HepG2 (cell line): ENCODE measurements around the gene FIGNL1. TPM values are rescaled to one million over a fixed set of nuclear protein-coding genes. Genes with fewer than 3 reads are reported as not detected.

Experiments used
- ATAC-seq: fragments of 200-7000 bp; cut with Tn5 transposase; 3 replicates; pipeline ENCODE4 v1.9.1; 2020; ENCODE audit warnings: mild to moderate bottlenecking, moderate library complexity
- BruUV-seq: library from RNA; stranded (reverse); fragments of 400-500 nt; replicated peaks from 2 replicates; lab custom pipeline; 2021; lab: Mats Ljungman, UMichigan
- CTCF ChIA-PET: fragments of 300-600 bp; formaldehyde crosslinking; extraction: SDS; loops from one replicate; lab custom pipeline; 2021; ENCODE audit warnings: low total read pairs, inconsistent platforms, low intra/inter-chr PET ratio; lab: Yijun Ruan, JAX
- POLR2A ChIA-PET: fragments of 350-600 bp; sonication (Branson Sonifier 250); formaldehyde crosslinking; loops from one replicate; lab custom pipeline; 2020; ENCODE audit warnings: antibody characterized with exemption, inconsistent platforms; lab: Yijun Ruan, JAX
- DNase-seq: peaks from one replicate; pipeline ENCODE4 v3.0.0-alpha.2; 2015; ENCODE audit warnings: low spot score
- FAIRE-seq: peaks from 3 replicates; lab custom pipeline; 2011; peaks lifted over from hg19 to GRCh38; lab: Jason Lieb, UNC
- H2AFZ ChIP-seq: one replicate; pipeline ENCODE4 v1.6.1; 2011; ENCODE audit warnings: low read length, inconsistent platforms
- H3K27ac ChIP-seq: fragments of 300-600 bp; 3 replicates; pipeline ENCODE4 v1.8.0; 2011; ENCODE audit warnings: mixed run types, mild to moderate bottlenecking, mixed read lengths, low read length, inconsistent platforms; ENCODE audit not compliant: insufficient read depth; ENCODE audit errors: extremely low read length
- H3K27me3 ChIP-seq, 2 experiments: fragments of 200-600 bp in 1 of 2; 2 replicates in 1 of 2; 3 replicates in 1 of 2; pipeline versions ENCODE4 v1.6.0 to v1.8.0; 2011; ENCODE audit warnings: low read length in 2 of 2, mild to moderate bottlenecking in 2 of 2, moderate library complexity in 2 of 2, inconsistent platforms in 1 of 2; ENCODE audit not compliant: insufficient read depth in 2 of 2, control insufficient read depth in 1 of 2
- H3K36me3 ChIP-seq, 2 experiments: fragments of 200-600 bp in 1 of 2; replicated peaks in 1 of 2; 2 replicates in 1 of 2; 3 replicates in 1 of 2; pipeline versions ENCODE4 v1.5.1 to v1.8.0; 2011; ENCODE audit warnings: low read length in 2 of 2, inconsistent platforms in 1 of 2; ENCODE audit not compliant: insufficient read depth in 2 of 2, control insufficient read depth in 1 of 2
- H3K4me1 ChIP-seq: 2 replicates; pipeline ENCODE4 v1.5.1; 2012; ENCODE audit warnings: low read length, inconsistent platforms; ENCODE audit not compliant: insufficient read depth
- H3K4me2 ChIP-seq: 2 replicates; pipeline ENCODE4 v1.6.0; 2011; ENCODE audit warnings: low read depth, low read length, inconsistent platforms
- H3K4me3 ChIP-seq, 3 experiments: fragments of 200-600 bp in 1 of 3; sonication (generic), shearing (Covaris generic) in 1 of 3; replicated peaks in 1 of 3; 2 replicates each; pipeline ENCODE4 v1.5.1; 2011 to 2016; ENCODE audit warnings: low read length in 3 of 3, inconsistent platforms in 2 of 3, low read depth in 2 of 3, mild to moderate bottlenecking in 2 of 3, control low read depth in 1 of 3, mixed read lengths in 1 of 3; ENCODE audit not compliant: insufficient read depth in 1 of 3
- H3K79me2 ChIP-seq: one replicate; pipeline ENCODE4 v1.6.1; 2011; ENCODE audit warnings: low read length, inconsistent platforms; ENCODE audit not compliant: insufficient read depth
- H3K9ac ChIP-seq: 2 replicates; pipeline ENCODE4 v1.6.0; 2011; ENCODE audit warnings: mild to moderate bottlenecking, low read depth, low read length, inconsistent platforms; ENCODE audit not compliant: insufficient read depth
- H3K9me3 ChIP-seq: 2 replicates; pipeline ENCODE4 v1.5.1; 2012; ENCODE audit warnings: mild to moderate bottlenecking, low read length
- H4K20me1 ChIP-seq: 2 replicates; pipeline ENCODE4 v1.6.0; 2011; ENCODE audit warnings: inconsistent platforms, mild to moderate bottlenecking, low read length, moderate library complexity; ENCODE audit not compliant: insufficient read depth
- CBFB ChIP-seq: sonication (generic); formaldehyde crosslinking; IDR thresholded peaks from 2 replicates; pipeline ENCODE4 v1.4.0; 2020; ENCODE audit warnings: missing genetic modification reagents
- CREB1 ChIP-seq, 2 experiments: fragments of 450-650 bp in 1 of 2; IDR thresholded peaks; 2 replicates each; pipeline ENCODE4 v1.6.1; 2016 to 2017; ENCODE audit warnings: control low read depth in 1 of 2, mild to moderate bottlenecking in 1 of 2, missing compliant biosample characterization in 1 of 2, missing genetic modification characterization in 1 of 2
- KDM2A ChIP-seq: sonication (generic); formaldehyde crosslinking; IDR thresholded peaks from 2 replicates; pipeline ENCODE4 v1.4.0; 2020; ENCODE audit warnings: low read depth, missing genetic modification reagents, borderline replicate concordance
- MNT ChIP-seq: fragments of 450-650 bp; IDR thresholded peaks from 2 replicates; pipeline ENCODE4 v1.6.1; 2016
- MTA3 ChIP-seq: sonication (generic); formaldehyde crosslinking; IDR thresholded peaks from 2 replicates; pipeline ENCODE4 v1.4.0; 2020; ENCODE audit warnings: missing genetic modification reagents
- MXD3 ChIP-seq: IDR thresholded peaks from 2 replicates; pipeline ENCODE4 v1.6.1; 2016; ENCODE audit warnings: mild to moderate bottlenecking, missing biosample characterization, missing genetic modification reagents
- MYC ChIP-seq: sonication (generic); formaldehyde crosslinking; IDR thresholded peaks from 2 replicates; pipeline ENCODE4 v1.9.0; 2021; ENCODE audit warnings: missing genetic modification reagents, borderline replicate concordance
- NFE2L2 ChIP-seq: fragments of 150-350 bp; IDR thresholded peaks from 2 replicates; pipeline ENCODE4 v1.6.1; 2014; ENCODE audit warnings: low read length
- RNF2 ChIP-seq: fragments of 450-650 bp; conservative IDR thresholded peaks from 2 replicates; pipeline ENCODE4 v1.6.1; 2016; ENCODE audit warnings: low read depth
- SMAD3 ChIP-seq: sonication (generic); formaldehyde crosslinking; IDR thresholded peaks from 2 replicates; pipeline ENCODE4 v1.4.0; 2020; ENCODE audit warnings: missing genetic modification reagents
- TEAD3 ChIP-seq: optimal IDR thresholded peaks from 2 replicates; pipeline ENCODE3; 2016; ENCODE audit warnings: borderline replicate concordance
- ZBED4 ChIP-seq: sonication (generic); formaldehyde crosslinking; IDR thresholded peaks from 2 replicates; pipeline ENCODE4 v1.4.0; 2020; ENCODE audit warnings: missing genetic modification reagents, borderline replicate concordance
- ZBTB33 ChIP-seq: sonication (generic); formaldehyde crosslinking; IDR thresholded peaks from 2 replicates; pipeline ENCODE4 v1.4.0; 2020; ENCODE audit warnings: missing genetic modification reagents
- ZNF17 ChIP-seq: sonication (generic); formaldehyde crosslinking; IDR thresholded peaks from 2 replicates; pipeline ENCODE4 v1.5.0; 2020; ENCODE audit warnings: mild to moderate bottlenecking, missing genetic modification reagents
- ZNF589 ChIP-seq: sonication (generic); formaldehyde crosslinking; conservative IDR thresholded peaks from 2 replicates; pipeline ENCODE4 v1.8.0; 2022; ENCODE audit warnings: mild to moderate bottlenecking, moderate library complexity, missing genetic modification reagents
- WGBS: methylation state at CpG from one replicate; pipeline ENCODE4 v1.1.6; 2017; ENCODE audit warnings: low lambda C conversion rate; 5-methylcytosine and 5-hydroxymethylcytosine counted together
- in situ Hi-C: cut with HindIII; loops from 2 replicates; pipeline ENCODE4 v1.10.0; 2017; ENCODE audit warnings: low pct_unique_long_range_greater_than_20kb; ENCODE audit not compliant: extremely low pct_ligation_motif_present
- intact Hi-C: fragments of 100-400 bp; cut with micrococcal nuclease; formaldehyde crosslinking; loops from one replicate; pipeline ENCODE4 v1.10.0; 2022; ENCODE audit not compliant: unreplicated experiment
- polyA plus RNA-seq, 8 experiments: library from polyadenylated mRNA; depleted of rRNA in 3 of 8; stranded (reverse) in 7 of 8; unstranded in 1 of 8; fragments of >200 nt; fragmentation: Illumina TruSeq in 4 of 8; extraction: Trizol in 4 of 8; gene quantifications; 2 replicates each; pipeline versions ENCODE4 v1.2.1 to v1.2.3, GENCODE V29; 2011 to 2016; ENCODE audit warnings: low read depth in 4 of 8, missing spikeins in 1 of 8, mixed read lengths in 1 of 8; ENCODE audit not compliant: insufficient read depth in 1 of 8
- total RNA-seq, 5 experiments: library from RNA; depleted of rRNA; stranded (reverse); fragments of >200 nt; fragmentation: Illumina TruSeq; extraction: Trizol; gene quantifications; 2 replicates each; pipeline ENCODE4 v1.2.3, GENCODE V29; 2016; ENCODE audit warnings: low read depth in 1 of 5

The FIGNL1 gene
- total and polyA plus RNA-seq, 2 of the 13 experiments (the other 11 are each of a cell fraction or from before 2014, with no cell fraction given) = 4.0 to 20.9 TPM

GRCh38 chr7:50467817-50468610 is 17.9 kb upstream of the FIGNL1 start:
- Histone ChIP-seq H3K79me2 (no peaks in the 10 kb centered on the region), H2AFZ (no peak overlapping the region), H3K36me3 (peaks cover 3 to 14% of the 10 kb centered on the region in 2 experiments; a peak in 4 of 5 replicates), H3K4me2 (peak overlapping the region; percentile 61), H3K9ac (no peak overlapping the region), H3K4me3 (no peak overlapping the region), H3K27ac (no peak overlapping the region), H3K9me3 (no peaks in the 10 kb centered on the region), H4K20me1 (no peaks in the 10 kb centered on the region), H3K27me3 (no peaks in the 10 kb centered on the region), H3K4me1 (peaks cover 8% of the 10 kb centered on the region)
- BruUV-seq = no TSS peak
- ChIA-PET CTCF (interaction anchor here (1.3 to 2.6 kb wide), 4 partner anchors 161 to 211 kb away, joined by 3 to 31 read pairs (median 14); no protein-coding TSS in a partner anchor), POLR2A (interaction anchor here (0.9 kb wide), 1 partner anchor 147 kb away, joined by 3 read pairs; no protein-coding TSS in a partner anchor)
- in situ Hi-C loops = loop anchor here (5.0 to 25.0 kb wide), 3 partner anchors 159 to 669 kb away; no protein-coding TSS in a partner anchor
- FAIRE-seq (peak; percentile 72), ATAC-seq (peak; percentile 90), DNase-seq (peak; percentile 50)
- intact Hi-C loops = loop anchor here (1.0 kb wide), 3 partner anchors 165 to 376 kb away; no protein-coding TSS in a partner anchor
- 37% methylated on average over 29 of the region's 30 CpGs for WGBS
- TF ChIP-seq ZNF17 (CRISPR knock-in tag) (no peak), ZBTB33 (CRISPR knock-in tag) (peak; percentile 87), MNT (peak; percentile 69), MYC (peak; percentile 87; the same call in 1 of the 2 replicates), TEAD3 (CRISPR knock-in tag) (peak; percentile 76), MXD3 (CRISPR knock-in tag) (0 out of 2 replicates have a peak, but pooled peaks have one; percentile 59), KDM2A (peak; percentile 84; the same call in 1 of the 2 replicates), ZNF589 (CRISPR knock-in tag) (no peak), SMAD3 (CRISPR knock-in tag) (0 out of 2 replicates have a peak, but pooled peaks have one; percentile 60), MTA3 (no peak), NFE2L2 (no peak), CREB1 (IDR thresholded peaks at IDR 0.05) (peak; percentile 80), CREB1 (CRISPR knock-in tag; IDR thresholded peaks at IDR 0.05) (no peak), RNF2 (0 out of 2 replicates have a peak, but pooled peaks have one; percentile 39), CBFB (CRISPR knock-in tag) (0 out of 2 replicates have a peak, but pooled peaks have one; percentile 55), ZBED4 (CRISPR knock-in tag) (no peak)
